OCI-LY3 (cell line): ENCODE measurements around the gene CITED4.

ENCODE experiments used
- H2AFZ ChIP-seq: fragments of 200-600, 300-600 bp; shearing (Covaris generic); 2 replicates; pipeline ENCODE4 v1.6.0; 2014; ENCODE audit warnings: antibody characterized with exemption, low read depth, low read length
- H3K27ac ChIP-seq: fragments of 200-600, 300-600 bp; sonication (generic); 2 replicates; pipeline ENCODE4 v1.5.1; 2014; ENCODE audit warnings: mild to moderate bottlenecking, low read length, moderate library complexity, mixed read lengths
- H3K27me3 ChIP-seq: fragments of 200-600, 300-600 bp; sonication (generic); 2 replicates; pipeline ENCODE4 v1.6.1; 2014; ENCODE audit warnings: low read depth, low read length, mixed read lengths
- H3K36me3 ChIP-seq: fragments of 200-600, 300-600 bp; sonication (generic); replicated peaks from 2 replicates; pipeline ENCODE3; 2014; ENCODE audit warnings: low read depth, low read length, mixed read lengths
- H3K4me1 ChIP-seq: fragments of 300-600, 200-600 bp; sonication (generic); 2 replicates; pipeline ENCODE4 v1.6.1; 2014; ENCODE audit warnings: low read length, mixed read lengths
- H3K4me2 ChIP-seq: fragments of 200-600, 300-600 bp; sonication (generic); 2 replicates; pipeline ENCODE4 v1.6.1; 2014; ENCODE audit warnings: low read length, mixed read lengths
- H3K4me3 ChIP-seq: fragments of 300-600, 200-600 bp; sonication (generic); 2 replicates; pipeline ENCODE4 v1.5.1; 2014; ENCODE audit warnings: antibody characterized with exemption, mild to moderate bottlenecking, low read length, moderate library complexity
- H3K79me2 ChIP-seq: fragments of 300-600, 200-600 bp; shearing (Covaris generic); 2 replicates; pipeline ENCODE4 v1.6.1; 2014; ENCODE audit warnings: mild to moderate bottlenecking, low read length, mixed read lengths
- H3K9ac ChIP-seq: fragments of 300-600, 200-600 bp; shearing (Covaris generic); 2 replicates; pipeline ENCODE4 v1.6.0; 2014; ENCODE audit warnings: mild to moderate bottlenecking, low read length, moderate library complexity
- H3K9me3 ChIP-seq: fragments of 200-600, 300-600 bp; shearing (Covaris generic); 2 replicates; pipeline ENCODE4 v1.6.1; 2014; ENCODE audit warnings: low read length, mixed read lengths; ENCODE audit not compliant: insufficient read depth
- H4K20me1 ChIP-seq: fragments of 200-600, 300-600 bp; sonication (generic); 2 replicates; pipeline ENCODE4 v1.6.1; 2016; ENCODE audit warnings: low read length, mixed read lengths; ENCODE audit not compliant: insufficient read depth
- CTCF ChIP-seq: fragments of 200-600, 300-600 bp; sonication (generic); IDR thresholded peaks from 2 replicates; pipeline ENCODE4 v1.5.1; 2014; ENCODE audit warnings: antibody characterized with exemption, low read length, low read depth
- EZH2phosphoT487 ChIP-seq: fragments of 200-600 bp; shearing (Covaris generic); IDR thresholded peaks from 2 replicates; pipeline ENCODE4 v1.6.1; 2018; ENCODE audit warnings: antibody characterized with exemption, mixed run types, low read depth

CITED4 gene

DNA sequence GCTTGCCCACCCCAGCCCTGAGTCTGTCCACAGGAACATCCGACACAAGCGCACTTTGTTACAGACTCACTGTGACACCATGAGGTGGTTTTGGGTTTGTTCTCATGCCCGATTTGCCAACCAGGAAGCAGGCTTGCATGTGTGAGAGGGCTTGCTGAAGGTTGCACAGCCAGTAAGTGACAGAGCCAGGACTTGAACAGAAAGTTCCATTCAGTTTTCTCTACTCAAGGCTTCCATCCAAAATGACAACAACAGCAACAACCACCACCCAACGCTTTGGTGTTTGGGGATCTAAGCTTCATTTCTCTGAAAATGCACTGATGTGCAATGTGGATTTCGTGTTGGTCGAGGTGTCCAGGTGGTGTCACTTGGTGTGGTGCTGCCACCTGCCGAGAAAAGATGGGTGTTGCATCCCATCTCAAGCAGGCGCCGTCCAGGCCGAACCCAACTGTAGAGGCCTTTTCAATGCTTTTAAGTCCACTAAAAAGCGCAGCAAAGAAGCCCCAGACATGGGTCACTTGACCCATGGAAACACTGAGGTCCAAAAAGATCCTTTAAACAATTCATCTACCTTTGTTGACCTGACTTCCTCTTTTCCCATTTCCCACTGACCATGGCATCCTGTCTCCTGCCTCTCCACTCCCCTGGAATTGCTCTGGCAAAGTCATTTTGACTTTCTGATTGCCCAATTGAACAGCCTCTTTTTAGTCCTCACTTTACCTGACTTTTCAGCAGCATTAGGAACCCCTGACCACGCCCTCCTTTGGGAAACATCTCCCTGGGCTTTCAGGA is 12.2 kb downstream of the CITED4 start:
- peak overlapping the region; percentile 90 for H2AFZ ChIP-seq
- peak overlapping the region; percentile 42; the same call in 1 of the 2 replicates for H3K9ac ChIP-seq

DNA sequence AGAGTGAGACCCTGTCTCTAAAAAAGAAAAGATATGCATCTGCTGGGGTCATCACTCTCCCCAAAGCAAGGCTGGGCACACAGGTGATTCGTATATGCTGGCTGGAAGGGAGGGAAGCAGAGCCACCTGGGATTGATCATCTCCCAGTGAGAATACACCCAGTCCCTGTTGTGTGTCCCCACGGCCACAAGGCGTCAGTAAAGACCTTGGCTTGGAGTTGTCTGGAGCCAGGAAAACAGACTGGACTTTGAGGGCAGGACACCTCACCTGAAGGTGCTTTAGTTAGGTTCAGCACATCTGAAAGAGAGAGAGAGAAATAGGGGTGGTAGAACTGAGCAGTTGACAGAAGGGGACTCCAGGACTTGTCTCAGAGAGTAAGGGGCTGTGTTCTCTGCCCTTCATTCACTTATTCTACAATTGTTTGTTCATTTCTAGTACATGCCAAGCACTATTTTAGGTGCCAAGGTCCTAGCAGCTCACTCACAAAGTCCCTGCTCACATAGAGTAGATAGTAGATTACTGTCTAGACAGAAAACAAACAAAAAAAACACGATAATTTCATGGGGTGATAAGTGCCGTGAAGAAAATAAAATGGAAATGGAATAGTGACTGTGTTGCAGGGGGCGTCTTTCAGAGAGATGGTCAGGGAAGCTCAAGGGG is 13.5 kb downstream of the CITED4 start:
- H3K79me2 ChIP-seq: no peaks in the 10 kb centered on the region
- no peaks in the 10 kb centered on the region for H3K36me3 ChIP-seq
- TF ChIP-seq CTCF (peak; percentile 67), EZH2phosphoT487 (no peak)
- no peak overlapping the region for H2AFZ ChIP-seq
- no peak overlapping the region for H3K4me2 ChIP-seq
- no peaks in the 10 kb centered on the region for H4K20me1 ChIP-seq
- H3K4me3 ChIP-seq: no peak overlapping the region
- peaks cover 54% of the 10 kb centered on the region for H3K4me1 ChIP-seq
- H3K9me3 ChIP-seq: no peaks in the 10 kb centered on the region
- H3K27me3 ChIP-seq: no peaks in the 10 kb centered on the region
- H3K9ac ChIP-seq: no peak overlapping the region
- no peak overlapping the region for H3K27ac ChIP-seq

More for the DNA sequence above, 12.2 kb downstream of the CITED4 start:
- peaks cover 54% of the 10 kb centered on the region for H3K4me1 ChIP-seq
- TF ChIP-seq CTCF: peak; percentile 72
- no peak for TF ChIP-seq EZH2phosphoT487
- no peaks in the 10 kb centered on the region for H3K79me2 ChIP-seq
- H4K20me1 ChIP-seq: no peaks in the 10 kb centered on the region
- no peaks in the 10 kb centered on the region for H3K27me3 ChIP-seq
- no peaks in the 10 kb centered on the region for H3K36me3 ChIP-seq
- no peak overlapping the region for H3K27ac ChIP-seq
- peak overlapping the region; percentile 51 for H3K4me3 ChIP-seq
- peak overlapping the region; percentile 70 for H3K4me2 ChIP-seq
- H3K9me3 ChIP-seq: no peaks in the 10 kb centered on the region

DNA sequence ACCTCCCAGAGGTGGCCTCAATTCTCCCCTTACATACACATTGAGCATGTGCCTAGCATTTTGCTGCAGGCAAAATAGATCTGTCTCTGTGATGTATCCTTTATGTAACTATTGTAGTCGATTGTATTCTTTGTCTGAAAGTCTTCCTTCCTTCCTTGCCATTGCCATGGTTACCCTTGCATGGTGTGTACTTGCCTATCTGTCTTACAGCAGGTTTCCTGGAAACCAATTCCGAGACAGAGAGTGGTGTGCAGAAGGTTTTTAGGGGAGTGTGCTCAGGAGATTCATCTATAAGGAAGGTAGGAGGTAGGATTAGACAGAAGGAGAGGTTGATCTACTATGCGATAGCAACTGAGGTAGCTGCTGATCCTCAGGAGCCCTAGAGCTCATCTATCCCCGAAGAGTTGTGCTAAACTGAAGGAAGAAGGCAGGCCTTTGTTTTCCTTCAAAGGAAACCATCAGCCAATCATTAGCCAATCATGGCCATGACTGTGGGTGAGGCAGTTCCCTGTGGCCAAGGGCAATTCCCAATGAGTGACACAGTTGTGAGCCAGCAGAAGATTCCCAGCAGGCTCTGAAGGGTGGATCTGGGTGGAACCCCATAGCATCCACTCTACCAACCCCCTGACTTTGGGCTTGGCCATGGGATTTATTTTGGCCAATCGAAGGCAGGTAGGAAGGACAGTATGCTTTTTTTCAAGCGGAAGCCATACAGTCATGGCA is 15.0 kb downstream of the CITED4 start:
- no peak overlapping the region for H3K27ac ChIP-seq
- H3K4me1 ChIP-seq: peaks cover 46% of the 10 kb centered on the region
- TF ChIP-seq CTCF (no peak), EZH2phosphoT487 (no peak)
- no peak overlapping the region for H2AFZ ChIP-seq
- no peak overlapping the region for H3K4me3 ChIP-seq
- H3K9me3 ChIP-seq: no peaks in the 10 kb centered on the region
- no peak overlapping the region for H3K9ac ChIP-seq
- no peaks in the 10 kb centered on the region for H4K20me1 ChIP-seq
- 0 out of 2 replicates have a peak overlapping the region, but pooled peaks have one; percentile 7 for H3K4me2 ChIP-seq
- H3K36me3 ChIP-seq: peaks cover 2% of the 10 kb centered on the region
- H3K27me3 ChIP-seq: no peaks in the 10 kb centered on the region
- H3K79me2 ChIP-seq: no peaks in the 10 kb centered on the region

DNA sequence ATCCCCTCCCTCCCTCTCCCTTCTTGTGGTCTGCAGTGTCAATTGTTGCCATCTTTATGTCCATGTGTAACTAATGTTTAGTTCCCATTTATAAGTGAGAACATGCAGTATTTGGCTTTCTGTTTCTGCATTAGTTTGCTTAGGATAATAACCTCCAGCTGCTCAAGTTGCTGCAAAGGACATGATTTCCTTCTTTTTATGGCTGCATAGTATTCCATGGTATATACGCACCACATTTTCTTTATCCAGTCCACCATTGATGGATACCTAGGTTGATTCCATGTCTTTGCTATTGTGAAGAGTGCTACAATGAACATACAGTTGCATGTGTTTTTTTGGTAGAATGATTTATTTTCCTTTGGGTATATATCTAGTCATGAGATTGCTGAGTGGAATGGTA is 16.3 kb downstream of the CITED4 start:
- H2AFZ ChIP-seq: no peak overlapping the region
- H3K4me2 ChIP-seq: no peak overlapping the region
- H3K4me3 ChIP-seq: no peak overlapping the region
- H4K20me1 ChIP-seq: no peaks in the 10 kb centered on the region
- H3K9ac ChIP-seq: no peak overlapping the region
- H3K36me3 ChIP-seq: peaks cover 2% of the 10 kb centered on the region
- H3K9me3 ChIP-seq: no peaks in the 10 kb centered on the region
- TF ChIP-seq EZH2phosphoT487: no peak
- no peak for TF ChIP-seq CTCF
- no peaks in the 10 kb centered on the region for H3K27me3 ChIP-seq
- no peaks in the 10 kb centered on the region for H3K79me2 ChIP-seq
- H3K27ac ChIP-seq: no peak overlapping the region
- H3K4me1 ChIP-seq: peaks cover 34% of the 10 kb centered on the region
